ENCODE data around the gene TSPAN14.

DNA sequence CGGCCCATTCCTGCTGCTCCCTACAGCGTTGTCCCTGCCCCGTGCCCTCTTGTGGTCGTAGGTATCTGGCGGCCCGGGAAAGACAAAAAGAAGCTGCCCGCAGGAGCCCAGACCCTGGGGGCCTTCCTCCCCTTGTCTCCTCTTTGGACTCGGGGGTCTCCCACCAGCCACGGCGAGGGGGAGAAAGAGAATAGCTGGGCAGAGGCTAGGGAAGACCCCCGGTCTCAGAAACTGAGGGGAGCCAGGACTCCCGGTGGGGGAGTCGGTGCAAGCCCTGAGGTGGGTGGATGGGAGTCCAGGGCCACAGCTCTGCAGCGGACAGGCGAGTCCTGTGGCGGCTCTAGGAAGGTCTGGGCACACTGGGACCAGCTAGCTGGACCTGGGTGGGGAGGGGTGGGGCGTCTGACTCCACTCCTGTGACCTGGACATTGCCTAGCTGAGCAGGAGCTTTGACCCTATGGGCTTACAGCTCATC lies 82.3 kb downstream of the TSPAN14 start:
- no peak for TF ChIP-seq PRPF4 (IDR thresholded peaks at IDR 0.05; ENCODE audit: low read depth, low read length, poor library complexity, severe bottlenecking)
- TF ChIP-seq, protein P1, sequence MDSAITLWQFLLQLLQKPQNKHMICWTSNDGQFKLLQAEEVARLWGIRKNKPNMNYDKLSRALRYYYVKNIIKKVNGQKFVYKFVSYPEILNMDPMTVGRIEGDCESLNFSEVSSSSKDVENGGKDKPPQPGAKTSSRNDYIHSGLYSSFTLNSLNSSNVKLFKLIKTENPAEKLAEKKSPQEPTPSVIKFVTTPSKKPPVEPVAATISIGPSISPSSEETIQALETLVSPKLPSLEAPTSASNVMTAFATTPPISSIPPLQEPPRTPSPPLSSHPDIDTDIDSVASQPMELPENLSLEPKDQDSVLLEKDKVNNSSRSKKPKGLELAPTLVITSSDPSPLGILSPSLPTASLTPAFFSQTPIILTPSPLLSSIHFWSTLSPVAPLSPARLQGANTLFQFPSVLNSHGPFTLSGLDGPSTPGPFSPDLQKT (CRISPR knock-in tag; IDR thresholded peaks at IDR 0.05; ENCODE audit: borderline replicate concordance) = no peak
- TF ChIP-seq LCORL (IDR thresholded peaks at IDR 0.05) = no peak
- TF ChIP-seq LCORL (CRISPR knock-in tag; IDR thresholded peaks at IDR 0.05) = no peak
- TF ChIP-seq, protein P2, sequence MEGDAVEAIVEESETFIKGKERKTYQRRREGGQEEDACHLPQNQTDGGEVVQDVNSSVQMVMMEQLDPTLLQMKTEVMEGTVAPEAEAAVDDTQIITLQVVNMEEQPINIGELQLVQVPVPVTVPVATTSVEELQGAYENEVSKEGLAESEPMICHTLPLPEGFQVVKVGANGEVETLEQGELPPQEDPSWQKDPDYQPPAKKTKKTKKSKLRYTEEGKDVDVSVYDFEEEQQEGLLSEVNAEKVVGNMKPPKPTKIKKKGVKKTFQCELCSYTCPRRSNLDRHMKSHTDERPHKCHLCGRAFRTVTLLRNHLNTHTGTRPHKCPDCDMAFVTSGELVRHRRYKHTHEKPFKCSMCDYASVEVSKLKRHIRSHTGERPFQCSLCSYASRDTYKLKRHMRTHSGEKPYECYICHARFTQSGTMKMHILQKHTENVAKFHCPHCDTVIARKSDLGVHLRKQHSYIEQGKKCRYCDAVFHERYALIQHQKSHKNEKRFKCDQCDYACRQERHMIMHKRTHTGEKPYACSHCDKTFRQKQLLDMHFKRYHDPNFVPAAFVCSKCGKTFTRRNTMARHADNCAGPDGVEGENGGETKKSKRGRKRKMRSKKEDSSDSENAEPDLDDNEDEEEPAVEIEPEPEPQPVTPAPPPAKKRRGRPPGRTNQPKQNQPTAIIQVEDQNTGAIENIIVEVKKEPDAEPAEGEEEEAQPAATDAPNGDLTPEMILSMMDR (CRISPR knock-in tag; IDR thresholded peaks at IDR 0.05) = no peak
- no peak for TF ChIP-seq MXI1 (IDR thresholded peaks at IDR 0.05; ENCODE audit: borderline replicate concordance, low read depth, low read length)
- TF ChIP-seq, protein P3, sequence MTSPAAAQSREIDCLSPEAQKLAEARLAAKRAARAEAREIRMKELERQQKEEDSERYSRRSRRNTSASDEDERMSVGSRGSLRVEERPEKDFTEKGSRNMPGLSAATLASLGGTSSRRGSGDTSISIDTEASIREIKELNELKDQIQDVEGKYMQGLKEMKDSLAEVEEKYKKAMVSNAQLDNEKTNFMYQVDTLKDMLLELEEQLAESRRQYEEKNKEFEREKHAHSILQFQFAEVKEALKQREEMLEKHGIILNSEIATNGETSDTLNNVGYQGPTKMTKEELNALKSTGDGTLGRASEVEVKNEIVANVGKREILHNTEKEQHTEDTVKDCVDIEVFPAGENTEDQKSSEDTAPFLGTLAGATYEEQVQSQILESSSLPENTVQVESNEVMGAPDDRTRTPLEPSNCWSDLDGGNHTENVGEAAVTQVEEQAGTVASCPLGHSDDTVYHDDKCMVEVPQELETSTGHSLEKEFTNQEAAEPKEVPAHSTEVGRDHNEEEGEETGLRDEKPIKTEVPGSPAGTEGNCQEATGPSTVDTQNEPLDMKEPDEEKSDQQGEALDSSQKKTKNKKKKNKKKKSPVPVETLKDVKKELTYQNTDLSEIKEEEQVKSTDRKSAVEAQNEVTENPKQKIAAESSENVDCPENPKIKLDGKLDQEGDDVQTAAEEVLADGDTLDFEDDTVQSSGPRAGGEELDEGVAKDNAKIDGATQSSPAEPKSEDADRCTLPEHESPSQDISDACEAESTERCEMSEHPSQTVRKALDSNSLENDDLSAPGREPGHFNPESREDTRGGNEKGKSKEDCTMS (CRISPR knock-in tag; conservative IDR thresholded peaks at IDR 0.05) = no peak
- no peak for TF ChIP-seq POLR2A (IDR thresholded peaks at IDR 0.05; ENCODE audit: insufficient read depth in 1 of 2, low read depth in 2 of 2, low read length in 2 of 2)
- TF ChIP-seq ZNF292 (CRISPR knock-in tag; IDR thresholded peaks at IDR 0.05; ENCODE audit: borderline replicate concordance, low read depth) = no peak
